ENCODE measurements around the gene ERO1B.

DNA sequence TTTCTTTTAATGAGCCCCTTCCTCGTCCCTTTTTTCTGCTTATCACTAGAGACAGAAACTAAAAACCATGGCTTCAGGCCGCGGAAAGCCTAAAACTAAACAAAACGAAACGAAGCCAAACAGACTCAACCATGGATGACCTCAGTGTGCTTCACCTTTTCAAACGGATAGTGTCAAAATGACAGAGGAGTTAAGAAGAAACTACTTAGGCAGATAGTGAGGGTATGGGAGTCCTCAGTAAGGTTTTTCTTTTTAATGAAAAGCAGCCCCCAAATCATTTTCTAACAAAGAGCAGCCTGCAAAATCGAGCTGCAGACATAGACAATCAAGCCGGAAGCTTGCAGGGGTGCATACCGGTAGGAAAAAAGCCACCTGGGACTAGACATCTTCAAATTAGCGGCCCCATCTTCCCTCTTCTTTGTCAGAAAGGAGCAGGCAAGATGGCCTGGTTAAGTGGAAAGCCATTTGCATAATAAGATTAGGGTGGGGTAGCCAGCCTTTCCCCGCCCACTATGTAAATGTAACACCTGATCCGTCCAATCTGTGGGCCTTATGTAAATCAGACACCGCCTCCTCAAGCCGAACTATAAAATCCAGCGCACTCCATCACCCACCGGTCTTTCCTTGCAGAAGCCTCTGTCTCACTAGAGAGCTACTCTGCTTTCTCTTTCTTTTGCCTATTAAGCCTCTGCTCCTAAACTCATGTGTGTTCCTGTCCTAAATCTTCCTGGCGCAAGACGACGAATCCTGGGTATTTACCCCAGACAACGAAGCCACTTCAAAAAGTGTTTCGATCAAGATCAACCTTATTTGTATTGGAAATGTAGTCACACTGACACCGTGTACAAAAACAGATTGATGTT lies 6.2 kb upstream of the ERO1B start:
- no peak for TF ChIP-seq EZH2phosphoT487 (IDR thresholded peaks at IDR 0.05; ENCODE audit: borderline replicate concordance, low read depth, low read length)
- TF ChIP-seq, protein P1, sequence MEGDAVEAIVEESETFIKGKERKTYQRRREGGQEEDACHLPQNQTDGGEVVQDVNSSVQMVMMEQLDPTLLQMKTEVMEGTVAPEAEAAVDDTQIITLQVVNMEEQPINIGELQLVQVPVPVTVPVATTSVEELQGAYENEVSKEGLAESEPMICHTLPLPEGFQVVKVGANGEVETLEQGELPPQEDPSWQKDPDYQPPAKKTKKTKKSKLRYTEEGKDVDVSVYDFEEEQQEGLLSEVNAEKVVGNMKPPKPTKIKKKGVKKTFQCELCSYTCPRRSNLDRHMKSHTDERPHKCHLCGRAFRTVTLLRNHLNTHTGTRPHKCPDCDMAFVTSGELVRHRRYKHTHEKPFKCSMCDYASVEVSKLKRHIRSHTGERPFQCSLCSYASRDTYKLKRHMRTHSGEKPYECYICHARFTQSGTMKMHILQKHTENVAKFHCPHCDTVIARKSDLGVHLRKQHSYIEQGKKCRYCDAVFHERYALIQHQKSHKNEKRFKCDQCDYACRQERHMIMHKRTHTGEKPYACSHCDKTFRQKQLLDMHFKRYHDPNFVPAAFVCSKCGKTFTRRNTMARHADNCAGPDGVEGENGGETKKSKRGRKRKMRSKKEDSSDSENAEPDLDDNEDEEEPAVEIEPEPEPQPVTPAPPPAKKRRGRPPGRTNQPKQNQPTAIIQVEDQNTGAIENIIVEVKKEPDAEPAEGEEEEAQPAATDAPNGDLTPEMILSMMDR (conservative IDR thresholded peaks at IDR 0.05; ENCODE audit: low read length) = no peak

Measured in OCI-LY7 (cell line).